HepG2 (cell line): Measurements from ENCODE around the gene FAM81A.

Experiments used
- HCFC1 ChIP-seq: fragments of 150-350 bp; IDR thresholded peaks from 2 replicates; pipeline ENCODE4 v1.6.1; 2014; ENCODE audit warnings: low read depth, low read length
- HOXA3 ChIP-seq: sonication (generic); formaldehyde crosslinking; IDR thresholded peaks from 2 replicates; pipeline ENCODE4 v1.5.0; 2020; ENCODE audit warnings: missing genetic modification reagents
- IRF2 ChIP-seq: IDR thresholded peaks from 2 replicates; pipeline ENCODE4 v1.6.1; 2018; ENCODE audit warnings: missing genetic modification reagents, missing compliant biosample characterization
- TAF1 ChIP-seq: sonication (generic); formaldehyde crosslinking; IDR thresholded peaks from 2 replicates; pipeline ENCODE4 v1.4.0; 2020; ENCODE audit warnings: missing genetic modification reagents
- TF ChIP-seq, protein P1 (sequence below): IDR thresholded peaks from 2 replicates; pipeline ENCODE4 v1.6.1; 2012; ENCODE audit warnings: inconsistent platforms
- TF ChIP-seq, protein P2 (sequence below): sonication (generic); formaldehyde crosslinking; IDR thresholded peaks from 2 replicates; pipeline ENCODE4 v1.9.0; 2022; ENCODE audit warnings: low read depth, missing genetic modification reagents
- TF ChIP-seq, protein P3 (sequence below): sonication (generic); formaldehyde crosslinking; IDR thresholded peaks from 2 replicates; pipeline ENCODE4 v1.5.0; 2020; ENCODE audit warnings: mild to moderate bottlenecking, missing genetic modification reagents, moderate library complexity

DNA sequence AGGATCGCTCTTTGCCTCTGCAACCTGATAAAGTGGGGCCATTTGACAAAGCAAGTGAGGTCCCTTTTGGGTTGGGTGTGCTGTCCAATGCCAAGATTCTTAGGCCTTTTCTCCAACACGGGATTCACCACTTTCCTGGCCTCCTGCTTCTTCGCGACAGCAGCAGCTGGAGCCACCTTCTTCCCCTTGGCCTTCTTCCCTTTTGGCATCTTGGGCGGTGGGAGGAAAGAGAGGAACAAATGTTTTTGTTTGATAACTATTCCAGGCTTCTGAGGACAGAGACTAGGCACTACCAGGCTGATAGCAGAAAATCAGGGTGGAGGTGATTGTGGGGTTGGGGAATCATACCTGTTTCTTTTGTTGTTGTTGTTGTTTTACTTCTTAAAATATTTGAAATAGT is 30.0 kb upstream of the FAM81A start:
- TF ChIP-seq, protein P1, sequence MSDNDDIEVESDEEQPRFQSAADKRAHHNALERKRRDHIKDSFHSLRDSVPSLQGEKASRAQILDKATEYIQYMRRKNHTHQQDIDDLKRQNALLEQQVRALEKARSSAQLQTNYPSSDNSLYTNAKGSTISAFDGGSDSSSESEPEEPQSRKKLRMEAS: no peak
- TF ChIP-seq HOXA3 (CRISPR knock-in tag) (no peak), IRF2 (CRISPR knock-in tag) (no peak), HCFC1 (no peak), TAF1 (CRISPR knock-in tag) (no peak)
- TF ChIP-seq, protein P2, sequence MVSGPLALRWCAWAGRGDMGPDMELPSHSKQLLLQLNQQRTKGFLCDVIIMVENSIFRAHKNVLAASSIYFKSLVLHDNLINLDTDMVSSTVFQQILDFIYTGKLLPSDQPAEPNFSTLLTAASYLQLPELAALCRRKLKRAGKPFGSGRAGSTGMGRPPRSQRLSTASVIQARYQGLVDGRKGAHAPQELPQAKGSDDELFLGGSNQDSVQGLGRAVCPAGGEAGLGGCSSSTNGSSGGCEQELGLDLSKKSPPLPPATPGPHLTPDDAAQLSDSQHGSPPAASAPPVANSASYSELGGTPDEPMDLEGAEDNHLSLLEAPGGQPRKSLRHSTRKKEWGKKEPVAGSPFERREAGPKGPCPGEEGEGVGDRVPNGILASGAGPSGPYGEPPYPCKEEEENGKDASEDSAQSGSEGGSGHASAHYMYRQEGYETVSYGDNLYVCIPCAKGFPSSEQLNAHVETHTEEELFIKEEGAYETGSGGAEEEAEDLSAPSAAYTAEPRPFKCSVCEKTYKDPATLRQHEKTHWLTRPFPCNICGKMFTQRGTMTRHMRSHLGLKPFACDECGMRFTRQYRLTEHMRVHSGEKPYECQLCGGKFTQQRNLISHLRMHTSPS (CRISPR knock-in tag): no peak
- TF ChIP-seq, protein P3, sequence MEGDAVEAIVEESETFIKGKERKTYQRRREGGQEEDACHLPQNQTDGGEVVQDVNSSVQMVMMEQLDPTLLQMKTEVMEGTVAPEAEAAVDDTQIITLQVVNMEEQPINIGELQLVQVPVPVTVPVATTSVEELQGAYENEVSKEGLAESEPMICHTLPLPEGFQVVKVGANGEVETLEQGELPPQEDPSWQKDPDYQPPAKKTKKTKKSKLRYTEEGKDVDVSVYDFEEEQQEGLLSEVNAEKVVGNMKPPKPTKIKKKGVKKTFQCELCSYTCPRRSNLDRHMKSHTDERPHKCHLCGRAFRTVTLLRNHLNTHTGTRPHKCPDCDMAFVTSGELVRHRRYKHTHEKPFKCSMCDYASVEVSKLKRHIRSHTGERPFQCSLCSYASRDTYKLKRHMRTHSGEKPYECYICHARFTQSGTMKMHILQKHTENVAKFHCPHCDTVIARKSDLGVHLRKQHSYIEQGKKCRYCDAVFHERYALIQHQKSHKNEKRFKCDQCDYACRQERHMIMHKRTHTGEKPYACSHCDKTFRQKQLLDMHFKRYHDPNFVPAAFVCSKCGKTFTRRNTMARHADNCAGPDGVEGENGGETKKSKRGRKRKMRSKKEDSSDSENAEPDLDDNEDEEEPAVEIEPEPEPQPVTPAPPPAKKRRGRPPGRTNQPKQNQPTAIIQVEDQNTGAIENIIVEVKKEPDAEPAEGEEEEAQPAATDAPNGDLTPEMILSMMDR (CRISPR knock-in tag): no peak
